GM23248 (cell line): ENCODE results near the gene EFNB3. TPM values are rescaled to one million over a fixed set of nuclear protein-coding genes. Genes with fewer than 3 reads are reported as not detected.

Source experiments
- DNase-seq: peaks from one replicate; pipeline ENCODE4 v3.0.0-alpha.2; 2015
- H2AFZ ChIP-seq: fragments of 200-600 bp; sonication (generic); 2 replicates; pipeline ENCODE4 v1.6.1; 2016; ENCODE audit warnings: antibody characterized with exemption
- H3F3A ChIP-seq: fragments of 200-600 bp; sonication (generic); 2 replicates; pipeline ENCODE4 v1.6.1; 2016; ENCODE audit warnings: mild to moderate bottlenecking, antibody characterized with exemption, mixed run types; ENCODE audit not compliant: insufficient read depth
- H3K27ac ChIP-seq: fragments of 200-600 bp; sonication (generic); 2 replicates; pipeline ENCODE4 v1.5.1; 2016; ENCODE audit warnings: mild to moderate bottlenecking
- H3K27me3 ChIP-seq: fragments of 200-600 bp; sonication (generic); replicated peaks from 2 replicates; pipeline ENCODE4 v1.6.1; 2016; ENCODE audit warnings: mild to moderate bottlenecking; ENCODE audit not compliant: insufficient read depth
- H3K36me3 ChIP-seq: fragments of 200-600 bp; sonication (generic); 2 replicates; pipeline ENCODE4 v1.6.1; 2016; ENCODE audit warnings: low read depth, mild to moderate bottlenecking
- H3K4me1 ChIP-seq: fragments of 200-600 bp; sonication (generic); 2 replicates; pipeline ENCODE4 v1.6.1; 2016; ENCODE audit warnings: mild to moderate bottlenecking; ENCODE audit not compliant: insufficient read depth
- H3K4me2 ChIP-seq: fragments of 200-600 bp; sonication (generic); one replicate; pipeline ENCODE4 v1.6.1; 2016; ENCODE audit warnings: mild to moderate bottlenecking; ENCODE audit not compliant: unreplicated experiment
- H3K4me3 ChIP-seq: fragments of 200-600 bp; sonication (generic); 2 replicates; pipeline ENCODE4 v1.5.1; 2016; ENCODE audit warnings: mild to moderate bottlenecking
- H3K79me2 ChIP-seq: fragments of 200-600 bp; sonication (generic); 2 replicates; pipeline ENCODE4 v1.6.1; 2016; ENCODE audit warnings: mild to moderate bottlenecking; ENCODE audit not compliant: insufficient read depth
- H3K9ac ChIP-seq: fragments of 200-600 bp; sonication (generic); 2 replicates; pipeline ENCODE4 v1.6.1; 2016; ENCODE audit warnings: mild to moderate bottlenecking
- H3K9me2 ChIP-seq: fragments of 200-600 bp; sonication (generic); 2 replicates; pipeline ENCODE4 v1.6.1; 2016; ENCODE audit warnings: mixed run types, mild to moderate bottlenecking, moderate library complexity; ENCODE audit not compliant: insufficient read depth
- H3K9me3 ChIP-seq: fragments of 200-600 bp; sonication (generic); one replicate; pipeline ENCODE4 v1.6.1; 2017; ENCODE audit warnings: low read depth
- H4K20me1 ChIP-seq: fragments of 200-600 bp; sonication (generic); 2 replicates; pipeline ENCODE4 v1.6.0; 2016; ENCODE audit not compliant: insufficient read depth
- EZH2 ChIP-seq: fragments of 200-600 bp; sonication (generic); IDR thresholded peaks from 2 replicates; pipeline ENCODE4 v1.6.1; 2018; ENCODE audit warnings: antibody characterized with exemption, mild to moderate bottlenecking; ENCODE audit not compliant: insufficient read depth, poor library complexity, severe bottlenecking
- EZH2phosphoT487 ChIP-seq: fragments of 200-600 bp; sonication (generic); IDR thresholded peaks from 2 replicates; pipeline ENCODE4 v1.6.1; 2018; ENCODE audit warnings: antibody characterized with exemption, moderate library complexity, mild to moderate bottlenecking, low read depth; ENCODE audit not compliant: insufficient read depth
- WGBS, 2 experiments: methylation state at CpG; one replicate each; pipeline ENCODE4 v1.1.6; 2015 to 2017; ENCODE audit warnings: low lambda C conversion rate in 2 of 2, low coverage in 1 of 2; ENCODE audit errors: missing lambda C conversion rate in 2 of 2; 5-methylcytosine and 5-hydroxymethylcytosine counted together
- in situ Hi-C: fragments of 300-500 bp; cut with MboI; formaldehyde crosslinking; loops from 2 replicates; pipeline ENCODE4 v1.15.0; 2020
- polyA plus RNA-seq: library from polyadenylated mRNA; unstranded; fragments of >200 nt; fragmentation: Nextera tagmentation; extraction: Ambion mirVana; gene quantifications from 2 replicates; pipeline ENCODE4 v1.2.1, GENCODE V29; 2016
- total RNA-seq: library from RNA; depleted of rRNA; stranded (reverse); fragments of >200 nt; shearing (Covaris generic); gene quantifications from 2 replicates; pipeline ENCODE4 v1.2.3, GENCODE V29; 2014

EFNB3 gene
- total and polyA plus RNA-seq, 2 experiments from 2014 or later = 0.99 to 1.8 TPM

GRCh38 chr17:7709031-7709430 lies 4.0 kb downstream of the EFNB3 start:
- Histone ChIP-seq H3K4me2 (no peak overlapping the region), H3K4me3 (no peak overlapping the region), H3K79me2 (no peaks in the 10 kb centered on the region), H4K20me1 (no peaks in the 10 kb centered on the region), H3K9me3 (no peaks in the 10 kb centered on the region), H3K27ac (no peak overlapping the region), H3K9ac (no peak overlapping the region), H3K27me3 (peaks cover 18% of the 10 kb centered on the region; the same call in 1 of the 2 replicates), H2AFZ (no peak overlapping the region), H3F3A (no peaks in the 10 kb centered on the region), H3K9me2 (no peaks in the 10 kb centered on the region), H3K4me1 (peaks cover 7% of the 10 kb centered on the region), H3K36me3 (no peaks in the 10 kb centered on the region)
- 77 to 82% methylated on average over 9 to 11 of the region's 11 CpGs for WGBS, 2 experiments
- in situ Hi-C loops = no loop called here
- TF ChIP-seq EZH2 (no peak), EZH2phosphoT487 (no peak)
- no peak for DNase-seq

DNA sequence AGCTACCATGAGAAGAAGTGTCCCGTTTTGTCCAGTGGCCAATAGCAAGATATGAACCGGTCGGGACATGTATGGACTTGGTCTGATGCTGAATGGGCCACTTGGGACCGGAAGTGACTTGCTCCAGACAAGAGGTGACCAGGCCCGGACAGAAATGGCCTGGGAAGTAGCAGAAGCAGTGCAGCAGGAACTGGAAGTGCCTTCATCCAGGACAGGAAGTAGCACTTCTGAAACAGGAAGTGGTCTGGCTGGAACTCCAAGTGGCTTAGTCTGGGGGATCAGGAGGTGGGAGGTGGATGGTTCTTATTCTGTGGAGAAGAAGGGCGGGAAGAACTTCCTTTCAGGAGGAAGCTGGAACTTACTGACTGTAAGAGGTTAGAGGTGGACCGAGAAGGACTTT lies 5.3 kb downstream of the EFNB3 start:
- H3K4me3 ChIP-seq = no peak overlapping the region
- no peaks in the 10 kb centered on the region for H3K9me3 ChIP-seq
- WGBS, 2 experiments = 87 to 91% methylated on average over 7 of the region's 7 CpGs
- H3K79me2 ChIP-seq = no peaks in the 10 kb centered on the region
- H3K36me3 ChIP-seq = no peaks in the 10 kb centered on the region
- peak overlapping the region; percentile 35 for H2AFZ ChIP-seq
- H3K27me3 ChIP-seq = peaks cover 15% of the 10 kb centered on the region; the same call in 1 of the 2 replicates
- H3K9ac ChIP-seq = no peak overlapping the region
- no peak overlapping the region for H3K4me2 ChIP-seq
- no peaks in the 10 kb centered on the region for H3K4me1 ChIP-seq
- H4K20me1 ChIP-seq = no peaks in the 10 kb centered on the region
- no peak for DNase-seq
- no peak for TF ChIP-seq EZH2
- no peak for TF ChIP-seq EZH2phosphoT487
- H3F3A ChIP-seq = no peaks in the 10 kb centered on the region
- no peak overlapping the region for H3K27ac ChIP-seq
- in situ Hi-C loops = no loop called here
- no peaks in the 10 kb centered on the region for H3K9me2 ChIP-seq

- H3K9me3 ChIP-seq = no peaks in the 10 kb centered on the region
- no peaks in the 10 kb centered on the region for H3K4me1 ChIP-seq
- no peak overlapping the region for H3K27ac ChIP-seq
- no peak overlapping the region for H3K4me3 ChIP-seq
- 80 to 87% methylated on average over 7 of the region's 7 CpGs for WGBS, 2 experiments
- no peaks in the 10 kb centered on the region for H3F3A ChIP-seq
- no peaks in the 10 kb centered on the region for H4K20me1 ChIP-seq
- H3K9ac ChIP-seq = no peak overlapping the region
- in situ Hi-C loops = no loop called here
- no peaks in the 10 kb centered on the region for H3K9me2 ChIP-seq
- H3K4me2 ChIP-seq = no peak overlapping the region
- H3K27me3 ChIP-seq = 0 out of 2 replicates have a peak, but pooled peaks cover 10% of the 10 kb centered on the region
- no peak for DNase-seq
- H2AFZ ChIP-seq = no peak overlapping the region
- H3K79me2 ChIP-seq = no peaks in the 10 kb centered on the region
- TF ChIP-seq EZH2phosphoT487 = no peak
- no peaks in the 10 kb centered on the region for H3K36me3 ChIP-seq
Measured at GRCh38 chr17:7711051-7711755, 6.2 kb downstream of the EFNB3 start.

GRCh38 chr17:7712111-7712771 lies 7.2 kb downstream of the EFNB3 start:
- 0 out of 2 replicates have a peak, but pooled peaks cover 10% of the 10 kb centered on the region for H3K27me3 ChIP-seq
- H3F3A ChIP-seq = no peaks in the 10 kb centered on the region
- H3K27ac ChIP-seq = no peak overlapping the region
- no peak overlapping the region for H3K4me2 ChIP-seq
- H4K20me1 ChIP-seq = no peaks in the 10 kb centered on the region
- no peaks in the 10 kb centered on the region for H3K79me2 ChIP-seq
- no peak overlapping the region for H3K4me3 ChIP-seq
- in situ Hi-C loops = no loop called here
- H3K9me3 ChIP-seq = no peaks in the 10 kb centered on the region
- H2AFZ ChIP-seq = no peak overlapping the region
- H3K9ac ChIP-seq = no peak overlapping the region
- DNase-seq = peak; percentile 26
- TF ChIP-seq EZH2 = no peak
- no peak for TF ChIP-seq EZH2phosphoT487
- peaks cover 4% of the 10 kb centered on the region; the same call in 1 of the 2 replicates for H3K4me1 ChIP-seq
- no peaks in the 10 kb centered on the region for H3K9me2 ChIP-seq
- no peaks in the 10 kb centered on the region for H3K36me3 ChIP-seq
- WGBS, 2 experiments = 3% methylated on average over 14 to 19 of the region's 19 CpGs
